ENCODE results near the gene BMPR1B.

DNA sequence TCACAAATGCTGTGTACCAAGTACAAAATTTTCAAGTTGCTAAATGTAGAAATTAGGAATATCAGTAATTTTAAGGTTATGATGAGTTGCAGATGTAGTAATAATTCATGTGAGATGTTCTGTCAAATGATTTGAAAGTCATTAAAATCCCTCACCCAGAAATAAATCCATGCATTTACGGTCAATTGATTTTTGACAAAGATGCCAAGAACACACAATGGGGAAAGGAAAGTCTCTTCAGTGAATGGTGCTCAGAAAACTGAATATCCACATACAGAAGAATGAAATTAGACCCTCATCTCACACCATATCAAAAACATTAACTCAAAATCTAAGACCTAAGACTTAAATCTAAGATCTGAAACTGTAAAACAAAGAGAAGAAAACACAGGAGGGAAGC, 12.9 kb upstream of the BMPR1B start:
- TF ChIP-seq, protein P1, sequence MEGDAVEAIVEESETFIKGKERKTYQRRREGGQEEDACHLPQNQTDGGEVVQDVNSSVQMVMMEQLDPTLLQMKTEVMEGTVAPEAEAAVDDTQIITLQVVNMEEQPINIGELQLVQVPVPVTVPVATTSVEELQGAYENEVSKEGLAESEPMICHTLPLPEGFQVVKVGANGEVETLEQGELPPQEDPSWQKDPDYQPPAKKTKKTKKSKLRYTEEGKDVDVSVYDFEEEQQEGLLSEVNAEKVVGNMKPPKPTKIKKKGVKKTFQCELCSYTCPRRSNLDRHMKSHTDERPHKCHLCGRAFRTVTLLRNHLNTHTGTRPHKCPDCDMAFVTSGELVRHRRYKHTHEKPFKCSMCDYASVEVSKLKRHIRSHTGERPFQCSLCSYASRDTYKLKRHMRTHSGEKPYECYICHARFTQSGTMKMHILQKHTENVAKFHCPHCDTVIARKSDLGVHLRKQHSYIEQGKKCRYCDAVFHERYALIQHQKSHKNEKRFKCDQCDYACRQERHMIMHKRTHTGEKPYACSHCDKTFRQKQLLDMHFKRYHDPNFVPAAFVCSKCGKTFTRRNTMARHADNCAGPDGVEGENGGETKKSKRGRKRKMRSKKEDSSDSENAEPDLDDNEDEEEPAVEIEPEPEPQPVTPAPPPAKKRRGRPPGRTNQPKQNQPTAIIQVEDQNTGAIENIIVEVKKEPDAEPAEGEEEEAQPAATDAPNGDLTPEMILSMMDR (IDR thresholded peaks at IDR 0.05; ENCODE audit: low read length): no peak
- TF ChIP-seq EZH2 (optimal IDR thresholded peaks at IDR 0.05; ENCODE audit: low read depth, low read length): no peak

Data from MM.1S (cell line).